Measurements from ENCODE around the gene SALL3.

The SALL3 gene

DNA sequence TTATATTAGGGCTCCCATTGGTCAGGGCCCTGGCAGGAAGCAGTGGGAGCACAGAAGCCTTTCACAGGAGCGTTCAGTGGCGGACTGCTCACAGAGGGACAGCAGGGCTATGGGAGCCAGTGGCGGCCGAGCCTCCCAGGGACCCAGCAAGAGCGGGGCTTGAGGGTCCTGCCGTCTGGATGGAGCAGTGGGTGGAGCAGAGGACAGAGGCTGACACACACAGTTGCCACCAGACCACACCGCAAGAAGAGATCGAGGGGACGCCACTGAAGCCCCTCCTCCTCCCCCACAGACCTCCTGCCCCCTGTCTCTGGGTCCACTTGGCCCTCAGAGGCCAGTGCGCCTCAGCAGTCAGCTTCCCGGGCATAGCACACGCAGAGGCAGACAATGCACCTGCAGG, 39.3 kb downstream of the SALL3 start:
- no peak for DNase-seq
- Histone ChIP-seq H4K12ac (ENCODE audit: low read depth, low read length) (no peak overlapping the region), H4K91ac (ENCODE audit: low read depth, low read length) (no peak overlapping the region), H2BK5ac (ENCODE audit: low read depth, low read length, poor library complexity) (no peak overlapping the region), H4K8ac (ENCODE audit: low read depth, low read length) (no peak overlapping the region), H3K79me2 (ENCODE audit: control insufficient read depth, insufficient read depth, low read length, poor library complexity) (no peaks in the 10 kb centered on the region), H3K23ac (ENCODE audit: low read length) (no peak overlapping the region), H3K27me3 (ENCODE audit: insufficient read depth, low read length) (no peaks in the 10 kb centered on the region), H3K27ac (ENCODE audit: low read depth, low read length) (no peak overlapping the region), H3K4me2 (ENCODE audit: low read length) (no peak overlapping the region), H3K9ac (ENCODE audit: low read length) (no peak overlapping the region), H3K36me3 (ENCODE audit: control insufficient read depth in 1 of 2, insufficient read depth in 2 of 2, low read length in 2 of 2) (no peaks in the 10 kb centered on the region), H3K4me3 (ENCODE audit: low read depth, low read length) (no peak overlapping the region), H3K4ac (ENCODE audit: low read depth, low read length) (no peak overlapping the region), H2AFZ (ENCODE audit: insufficient read depth, low read length, poor library complexity) (no peak overlapping the region), H3K79me1 (ENCODE audit: low read length) (no peaks in the 10 kb centered on the region), H3K9me3 (ENCODE audit: insufficient read depth, low read depth, low read length) (peaks cover 6% of the 10 kb centered on the region), H3K14ac (ENCODE audit: low read length) (no peak overlapping the region), H3K18ac (ENCODE audit: low read length) (no peak overlapping the region), H2AK5ac (ENCODE audit: low read length) (no peak overlapping the region), H2BK12ac (ENCODE audit: low read length) (no peak overlapping the region), H2BK120ac (ENCODE audit: insufficient read depth, low read length, poor library complexity) (no peak overlapping the region), H3K4me1 (ENCODE audit: control insufficient read depth in 1 of 2, insufficient read depth in 2 of 2, low read length in 2 of 2) (no peaks in the 10 kb centered on the region)
- no CpG with 5 or more reads among the region's 12 CpGs for WGBS (ENCODE audit: extremely low coverage, insufficient coverage, insufficient read length)

DNA sequence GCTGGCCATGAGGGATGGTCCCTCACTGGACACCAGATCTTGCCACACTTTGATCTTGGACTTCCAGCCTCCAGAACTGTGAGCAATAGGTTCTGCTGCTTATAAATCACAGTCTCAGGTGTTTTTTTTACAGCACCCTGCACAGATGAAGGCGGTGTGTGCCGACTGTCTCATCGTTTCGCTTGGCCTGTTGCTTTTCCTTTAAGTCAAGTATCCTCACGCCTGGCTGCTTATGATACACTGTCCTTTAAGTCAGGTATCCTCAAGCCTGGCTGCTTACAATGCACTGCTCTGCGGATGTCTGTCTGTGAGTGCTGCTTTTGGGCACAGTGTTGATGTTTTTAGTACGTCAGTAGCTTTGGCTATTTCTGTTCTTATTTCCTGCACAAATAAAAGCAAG, 40.3 kb downstream of the SALL3 start:
- H3K14ac ChIP-seq (ENCODE audit: low read length) = no peak overlapping the region
- H3K23ac ChIP-seq (ENCODE audit: low read length) = no peak overlapping the region
- no peak overlapping the region for H3K4ac ChIP-seq (ENCODE audit: low read depth, low read length)
- no peak overlapping the region for H3K4me3 ChIP-seq (ENCODE audit: low read depth, low read length)
- H3K79me1 ChIP-seq (ENCODE audit: low read length) = no peaks in the 10 kb centered on the region
- no peak overlapping the region for H2BK120ac ChIP-seq (ENCODE audit: insufficient read depth, low read length, poor library complexity)
- no CpG with 5 or more reads among the region's 7 CpGs for whole genome bisulfite sequencing (ENCODE audit: extremely low coverage, insufficient coverage, insufficient read length)
- H3K18ac ChIP-seq (ENCODE audit: low read length) = no peak overlapping the region
- no peak overlapping the region for H4K91ac ChIP-seq (ENCODE audit: low read depth, low read length)
- no peaks in the 10 kb centered on the region for H3K79me2 ChIP-seq (ENCODE audit: control insufficient read depth, insufficient read depth, low read length, poor library complexity)
- H2AK5ac ChIP-seq (ENCODE audit: low read length) = no peak overlapping the region
- no peak overlapping the region for H4K8ac ChIP-seq (ENCODE audit: low read depth, low read length)
- DNase-seq = no peak
- no peak overlapping the region for H2AFZ ChIP-seq (ENCODE audit: insufficient read depth, low read length, poor library complexity)
- no peak overlapping the region for H2BK5ac ChIP-seq (ENCODE audit: low read depth, low read length, poor library complexity)
- no peak overlapping the region for H3K4me2 ChIP-seq (ENCODE audit: low read length)
- H3K27ac ChIP-seq (ENCODE audit: low read depth, low read length) = no peak overlapping the region
- H3K9me3 ChIP-seq (ENCODE audit: insufficient read depth, low read depth, low read length) = peaks cover 6% of the 10 kb centered on the region
- no peak overlapping the region for H3K9ac ChIP-seq (ENCODE audit: low read length)
- no peaks in the 10 kb centered on the region for H3K4me1 ChIP-seq (ENCODE audit: control insufficient read depth in 1 of 2, insufficient read depth in 2 of 2, low read length in 2 of 2)
- no peak overlapping the region for H4K12ac ChIP-seq (ENCODE audit: low read depth, low read length)
- no peaks in the 10 kb centered on the region for H3K27me3 ChIP-seq (ENCODE audit: insufficient read depth, low read length)
- H3K36me3 ChIP-seq (ENCODE audit: control insufficient read depth in 1 of 2, insufficient read depth in 2 of 2, low read length in 2 of 2) = no peaks in the 10 kb centered on the region
- no peak overlapping the region for H2BK12ac ChIP-seq (ENCODE audit: low read length)

DNA sequence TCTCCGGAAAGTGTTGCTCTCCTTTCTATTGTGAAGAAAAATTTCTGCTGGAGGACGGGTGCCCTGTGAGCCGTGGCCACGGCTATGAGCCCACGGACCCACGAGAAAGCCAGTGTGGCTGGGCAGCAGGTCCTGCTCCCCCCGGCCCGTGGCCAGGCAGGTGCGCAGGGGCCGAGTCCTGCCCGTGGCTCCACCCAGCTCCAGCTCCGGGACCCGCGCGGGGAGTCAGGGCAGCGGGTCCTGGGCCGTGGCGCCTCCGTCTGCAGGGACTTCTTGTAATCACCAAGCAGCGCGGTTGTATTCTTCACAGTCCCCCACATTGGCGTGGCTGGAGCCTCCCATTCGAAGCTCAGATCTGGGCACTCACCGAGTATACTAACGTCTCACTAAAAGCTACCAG, 43.0 kb downstream of the SALL3 start:
- Histone ChIP-seq H2AFZ (ENCODE audit: insufficient read depth, low read length, poor library complexity) (no peak overlapping the region), H3K4ac (ENCODE audit: low read depth, low read length) (no peak overlapping the region), H3K14ac (ENCODE audit: low read length) (no peak overlapping the region), H3K27me3 (ENCODE audit: insufficient read depth, low read length) (no peaks in the 10 kb centered on the region), H4K12ac (ENCODE audit: low read depth, low read length) (no peak overlapping the region), H3K4me2 (ENCODE audit: low read length) (no peak overlapping the region), H3K9me3 (ENCODE audit: insufficient read depth, low read depth, low read length) (peaks cover 7% of the 10 kb centered on the region), H2BK120ac (ENCODE audit: insufficient read depth, low read length, poor library complexity) (no peak overlapping the region), H3K79me2 (ENCODE audit: control insufficient read depth, insufficient read depth, low read length, poor library complexity) (no peaks in the 10 kb centered on the region), H3K18ac (ENCODE audit: low read length) (no peak overlapping the region), H4K8ac (ENCODE audit: low read depth, low read length) (no peak overlapping the region), H3K27ac (ENCODE audit: low read depth, low read length) (no peak overlapping the region), H2AK5ac (ENCODE audit: low read length) (no peak overlapping the region), H3K4me3 (ENCODE audit: low read depth, low read length) (no peak overlapping the region), H3K4me1 (ENCODE audit: control insufficient read depth in 1 of 2, insufficient read depth in 2 of 2, low read length in 2 of 2) (no peaks in the 10 kb centered on the region), H2BK5ac (ENCODE audit: low read depth, low read length, poor library complexity) (no peak overlapping the region), H3K23ac (ENCODE audit: low read length) (no peak overlapping the region), H3K79me1 (ENCODE audit: low read length) (no peaks in the 10 kb centered on the region), H4K91ac (ENCODE audit: low read depth, low read length) (no peak overlapping the region), H3K36me3 (ENCODE audit: control insufficient read depth in 1 of 2, insufficient read depth in 2 of 2, low read length in 2 of 2) (no peaks in the 10 kb centered on the region), H2BK12ac (ENCODE audit: low read length) (no peak overlapping the region), H3K9ac (ENCODE audit: low read length) (no peak overlapping the region)
- no CpG with 5 or more reads among the region's 25 CpGs for WGBS (ENCODE audit: extremely low coverage, insufficient coverage, insufficient read length)
- DNase-seq = no peak

DNA sequence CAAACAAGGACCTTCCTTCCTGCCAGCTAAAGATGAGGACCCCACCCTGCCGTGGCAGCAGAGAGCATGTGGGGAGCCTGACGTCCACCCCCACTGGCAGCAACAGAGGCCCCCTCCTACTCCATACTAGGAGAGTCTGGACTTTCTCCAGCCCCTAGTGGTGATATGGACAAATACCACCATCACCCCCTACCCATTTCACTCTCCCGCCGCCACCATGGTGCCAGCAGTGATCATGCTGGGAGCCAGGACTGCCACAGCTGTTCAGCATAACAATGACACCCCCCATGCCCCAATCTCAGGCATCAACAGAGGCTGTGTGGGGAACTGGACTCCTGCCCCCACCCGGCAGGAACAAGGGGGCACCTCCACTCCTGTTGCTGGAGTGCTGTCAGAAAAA, 46.9 kb downstream of the SALL3 start:
- Histone ChIP-seq H3K9ac (ENCODE audit: low read length) (no peak overlapping the region), H2BK5ac (ENCODE audit: low read depth, low read length, poor library complexity) (no peak overlapping the region), H3K9me3 (ENCODE audit: insufficient read depth, low read depth, low read length) (peaks cover 9% of the 10 kb centered on the region), H4K12ac (ENCODE audit: low read depth, low read length) (no peak overlapping the region), H3K4ac (ENCODE audit: low read depth, low read length) (no peak overlapping the region), H3K36me3 (ENCODE audit: control insufficient read depth in 1 of 2, insufficient read depth in 2 of 2, low read length in 2 of 2) (no peaks in the 10 kb centered on the region), H2BK12ac (ENCODE audit: low read length) (no peak overlapping the region), H3K4me2 (ENCODE audit: low read length) (no peak overlapping the region), H4K8ac (ENCODE audit: low read depth, low read length) (no peak overlapping the region), H3K79me2 (ENCODE audit: control insufficient read depth, insufficient read depth, low read length, poor library complexity) (no peaks in the 10 kb centered on the region), H3K18ac (ENCODE audit: low read length) (no peak overlapping the region), H3K79me1 (ENCODE audit: low read length) (no peaks in the 10 kb centered on the region), H3K27ac (ENCODE audit: low read depth, low read length) (no peak overlapping the region), H3K14ac (ENCODE audit: low read length) (no peak overlapping the region), H2AFZ (ENCODE audit: insufficient read depth, low read length, poor library complexity) (no peak overlapping the region), H3K23ac (ENCODE audit: low read length) (no peak overlapping the region), H3K27me3 (ENCODE audit: insufficient read depth, low read length) (no peaks in the 10 kb centered on the region), H3K4me1 (ENCODE audit: control insufficient read depth in 1 of 2, insufficient read depth in 2 of 2, low read length in 2 of 2) (peaks cover 0 to 2% of the 10 kb centered on the region in 2 experiments), H3K4me3 (ENCODE audit: low read depth, low read length) (no peak overlapping the region), H2AK5ac (ENCODE audit: low read length) (no peak overlapping the region), H2BK120ac (ENCODE audit: insufficient read depth, low read length, poor library complexity) (no peak overlapping the region), H4K91ac (ENCODE audit: low read depth, low read length) (no peak overlapping the region)
- WGBS (ENCODE audit: extremely low coverage, insufficient coverage, insufficient read length) = no CpG with 5 or more reads among the region's 5 CpGs
- no peak for DNase-seq

All from trophoblast cell (in vitro differentiated cells and primary cell).